SK-N-SH (cell line): ENCODE measurements around the gene CENPS. TPM values are rescaled to one million over a fixed set of nuclear protein-coding genes. Genes with fewer than 3 reads are reported as not detected.

Source experiments
- CTCF ChIA-PET: fragments of 300-600, 350-600 bp; formaldehyde crosslinking; extraction: SDS; loops from one replicate; lab custom pipeline; 2021; lab: Yijun Ruan, JAX
- POLR2A ChIA-PET: fragments of 350-600 bp; sonication (Branson Sonifier 250); formaldehyde crosslinking; extraction: SDS; loops from one replicate; lab custom pipeline; 2020; ENCODE audit warnings: antibody characterized with exemption, inconsistent platforms; lab: Yijun Ruan, JAX
- DNase-seq: peaks from one replicate; pipeline ENCODE4 v3.0.0; 2012
- H2AFZ ChIP-seq: fragments of 200-600 bp; sonication (generic); 2 replicates; pipeline ENCODE4 v1.8.1; 2016; ENCODE audit warnings: antibody characterized with exemption, mild to moderate bottlenecking, low read depth
- H3F3A ChIP-seq: fragments of 200-600 bp; sonication (generic); replicated peaks from 2 replicates; pipeline ENCODE3; 2016; ENCODE audit warnings: antibody characterized with exemption, mild to moderate bottlenecking; ENCODE audit not compliant: insufficient read depth
- H3K27ac ChIP-seq, 2 experiments: fragments of 200-500 bp in 1 of 2; fragments of 200-600 bp in 1 of 2; sonication (Bioruptor generic) in 1 of 2; sonication (generic), shearing (Covaris generic) in 1 of 2; 2 replicates each; pipeline versions ENCODE4 v1.5.1 to v1.6.1; 2014 to 2016; ENCODE audit warnings: low read depth in 2 of 2, inconsistent platforms in 1 of 2, low read length in 1 of 2, mild to moderate bottlenecking in 1 of 2, mixed read lengths in 1 of 2
- H3K27me3 ChIP-seq: fragments of 200-600 bp; sonication (generic), shearing (Covaris generic); 2 replicates; pipeline ENCODE4 v1.6.1; 2016; ENCODE audit warnings: mixed run types; ENCODE audit not compliant: insufficient read depth
- H3K36me3 ChIP-seq, 2 experiments: fragments of 200-500 bp in 1 of 2; fragments of 200-600 bp in 1 of 2; sonication (Bioruptor generic) in 1 of 2; sonication (generic) in 1 of 2; replicated peaks in 1 of 2; 2 replicates each; pipeline versions ENCODE3 to v1.5.1; 2014 to 2016; ENCODE audit warnings: low read length in 1 of 2, mild to moderate bottlenecking in 1 of 2; ENCODE audit not compliant: insufficient read depth in 2 of 2, control insufficient read depth in 1 of 2
- H3K4me1 ChIP-seq, 2 experiments: fragments of 200-500 bp in 1 of 2; fragments of 200-600 bp in 1 of 2; sonication (Bioruptor generic) in 1 of 2; sonication (generic), shearing (Covaris generic) in 1 of 2; 2 replicates each; pipeline versions ENCODE4 v1.5.1 to v1.6.1; 2014 to 2016; ENCODE audit warnings: low read depth in 1 of 2, low read length in 1 of 2, mixed run types in 1 of 2; ENCODE audit not compliant: insufficient read depth in 2 of 2, control insufficient read depth in 1 of 2
- H3K4me2 ChIP-seq: fragments of 200-600 bp; sonication (generic), shearing (Covaris generic); 2 replicates; pipeline ENCODE4 v1.6.1; 2017; ENCODE audit warnings: mixed run types
- H3K4me3 ChIP-seq, 2 experiments: fragments of 200-500 bp in 1 of 2; fragments of 200-600 bp in 1 of 2; sonication (Bioruptor generic) in 1 of 2; sonication (generic), shearing (Covaris generic) in 1 of 2; 2 replicates each; pipeline versions ENCODE4 v1.5.1 to v1.8.1; 2014 to 2016; ENCODE audit warnings: low read depth in 2 of 2, inconsistent platforms in 1 of 2, low read length in 1 of 2, mild to moderate bottlenecking in 1 of 2, mixed read lengths in 1 of 2, moderate library complexity in 1 of 2
- H3K79me2 ChIP-seq: fragments of 200-600 bp; sonication (generic); 2 replicates; pipeline ENCODE4 v1.8.1; 2017; ENCODE audit warnings: mild to moderate bottlenecking; ENCODE audit not compliant: insufficient read depth
- H3K9ac ChIP-seq: fragments of 200-600 bp; sonication (generic); 2 replicates; pipeline ENCODE4 v1.6.1; 2017; ENCODE audit warnings: mixed run types
- H3K9me2 ChIP-seq: fragments of 200-600 bp; sonication (generic); 2 replicates; pipeline ENCODE4 v1.6.1; 2017; ENCODE audit warnings: mixed run types
- H3K9me3 ChIP-seq: fragments of 200-600 bp; sonication (generic); 2 replicates; pipeline ENCODE4 v1.6.1; 2017; ENCODE audit warnings: mixed run types, mild to moderate bottlenecking, moderate library complexity
- H4K20me1 ChIP-seq: fragments of 200-600 bp; sonication (generic); 2 replicates; pipeline ENCODE4 v1.6.1; 2017; ENCODE audit warnings: mild to moderate bottlenecking, mixed run types; ENCODE audit not compliant: insufficient read depth
- ELF1 ChIP-seq: IDR thresholded peaks from 2 replicates; pipeline ENCODE4 v1.4.0; 2012
- FOXJ3 ChIP-seq: sonication (generic); formaldehyde crosslinking; IDR thresholded peaks from 2 replicates; pipeline ENCODE4 v1.5.1; 2020; ENCODE audit warnings: mild to moderate bottlenecking, missing genetic modification reagents
- FOXM1 ChIP-seq: IDR thresholded peaks from 2 replicates; pipeline ENCODE4 v1.4.0; 2012; ENCODE audit warnings: low read depth, mild to moderate bottlenecking
- GABPA ChIP-seq: IDR thresholded peaks from 2 replicates; pipeline ENCODE4 v1.4.0; 2012; ENCODE audit warnings: low read depth, mild to moderate bottlenecking
- GATA2 ChIP-seq: sonication (generic); formaldehyde crosslinking; IDR thresholded peaks from 2 replicates; pipeline ENCODE4 v1.5.0; 2020; ENCODE audit warnings: mild to moderate bottlenecking, missing genetic modification reagents
- IRF3 ChIP-seq: fragments of 150-350 bp; IDR thresholded peaks from 2 replicates; pipeline ENCODE4 v1.6.1; 2016; ENCODE audit warnings: mild to moderate bottlenecking, low read depth, low read length
- MEF2A ChIP-seq: IDR thresholded peaks from 2 replicates; pipeline ENCODE4 v1.4.0; 2012; ENCODE audit warnings: low read depth, borderline replicate concordance
- NFIC ChIP-seq: IDR thresholded peaks from 2 replicates; pipeline ENCODE4 v1.4.0; 2012; ENCODE audit warnings: borderline replicate concordance
- SIN3A ChIP-seq: IDR thresholded peaks from 2 replicates; pipeline ENCODE4 v1.6.1; 2012; ENCODE audit warnings: low read depth, mild to moderate bottlenecking, low read length, moderate library complexity, borderline replicate concordance
- TAF1 ChIP-seq: IDR thresholded peaks from 2 replicates; pipeline ENCODE4 v1.6.1; 2012; ENCODE audit warnings: low read depth, mild to moderate bottlenecking, low read length, moderate library complexity, borderline replicate concordance
- TCF12 ChIP-seq: IDR thresholded peaks from 2 replicates; pipeline ENCODE4 v1.4.0; 2012
- TEAD4 ChIP-seq: IDR thresholded peaks from 2 replicates; pipeline ENCODE4 v1.4.0; 2012; ENCODE audit warnings: mild to moderate bottlenecking, borderline replicate concordance; ENCODE audit not compliant: insufficient read depth
- USF1 ChIP-seq: IDR thresholded peaks from 2 replicates; pipeline ENCODE4 v1.4.0; 2012; ENCODE audit warnings: low read depth, borderline replicate concordance
- USF2 ChIP-seq: fragments of 150-350 bp; IDR thresholded peaks from 2 replicates; pipeline ENCODE4 v1.6.1; 2017; ENCODE audit warnings: antibody characterized with exemption, low read length, low read depth, borderline replicate concordance
- ZBTB33 ChIP-seq: IDR thresholded peaks from 2 replicates; pipeline ENCODE4 v1.4.0; 2012; ENCODE audit warnings: low read depth, borderline replicate concordance
- WGBS: methylation state at CpG from one replicate; pipeline ENCODE4 v1.1.6; 2017; ENCODE audit warnings: low lambda C conversion rate; 5-methylcytosine and 5-hydroxymethylcytosine counted together
- polyA plus RNA-seq, 3 experiments: library from polyadenylated mRNA; depleted of rRNA; stranded (reverse); fragments of >200 nt; gene quantifications; 2 replicates each; pipeline ENCODE4 v1.2.3, GENCODE V29; 2012

Gene CENPS
- polyA plus RNA-seq, 1 of the 3 experiments (the other 2 are of a cell fraction) = 20.0 TPM

- WGBS = 95% methylated on average over 16 of the region's 21 CpGs
- H3K9ac ChIP-seq = no peak overlapping the region
- no peak overlapping the region for H3K4me3 ChIP-seq
- peak; percentile 31 for DNase-seq
- H3K4me2 ChIP-seq = no peak overlapping the region
- H3F3A ChIP-seq = peaks cover 13% of the 10 kb centered on the region
- CTCF ChIA-PET = interaction anchor here (1.2 to 4.7 kb wide), 3 partner anchors 21 to 417 kb away, joined by 3 to 16 read pairs (median 16); partner anchors contain the start of gene CENPS
- POLR2A ChIA-PET = no interaction called here
- H2AFZ ChIP-seq = no peak overlapping the region
- no peaks in the 10 kb centered on the region for H3K9me2 ChIP-seq
- TF ChIP-seq USF1 = no peak
- no peak for TF ChIP-seq FOXM1
- TF ChIP-seq ZBTB33 = no peak
- no peak for TF ChIP-seq TEAD4
- TF ChIP-seq SIN3A = no peak
- TF ChIP-seq NFIC = no peak
- no peak for TF ChIP-seq ELF1
- no peak for TF ChIP-seq GATA2
- no peak for TF ChIP-seq TCF12
- TF ChIP-seq USF2 = no peak
- TF ChIP-seq FOXJ3 (CRISPR knock-in tag) = no peak
- no peak for TF ChIP-seq GABPA
- no peak for TF ChIP-seq TAF1
- no peak for TF ChIP-seq IRF3
- no peak for TF ChIP-seq MEF2A
- H3K36me3 ChIP-seq = peaks cover 0 to 5% of the 10 kb centered on the region in 2 experiments
- no peaks in the 10 kb centered on the region for H3K9me3 ChIP-seq
- peak overlapping the region in 1 of 2 experiments; percentile 39; a peak in 1 of 4 replicates for H3K27ac ChIP-seq
- no peaks in the 10 kb centered on the region for H3K79me2 ChIP-seq
- peaks cover 5 to 12% of the 10 kb centered on the region in 2 experiments for H3K4me1 ChIP-seq
- no peaks in the 10 kb centered on the region for H4K20me1 ChIP-seq
- H3K27me3 ChIP-seq = no peaks in the 10 kb centered on the region
These were observed 20.1 kb downstream of the CENPS start for GRCh38 chr1:10450156-10450814.
